Muscle layer of duodenum (tissue), 2 donors: ENCODE results near the gene PPP6R3.

ENCODE experiments used
- H3K27ac ChIP-seq: one replicate; pipeline ENCODE4 v1.7.0; 2013; ENCODE audit warnings: mild to moderate bottlenecking, low read length
- H3K27me3 ChIP-seq: one replicate; pipeline ENCODE4 v1.7.0; 2013; ENCODE audit warnings: low read depth, mild to moderate bottlenecking, control low read depth, low read length
- H3K36me3 ChIP-seq, 2 donors: one replicate each; pipeline ENCODE4 v1.7.0; 2013; ENCODE audit warnings: low read length in 2 of 2, control low read depth in 1 of 2, mild to moderate bottlenecking in 1 of 2; ENCODE audit not compliant: insufficient read depth in 2 of 2, control insufficient read depth in 1 of 2
- H3K4me1 ChIP-seq, 2 donors: one replicate each; pipeline ENCODE4 v1.7.0; 2013; ENCODE audit warnings: low read length in 2 of 2, mild to moderate bottlenecking in 2 of 2, control low read depth in 1 of 2, moderate library complexity in 1 of 2; ENCODE audit not compliant: insufficient read depth in 2 of 2, control insufficient read depth in 1 of 2
- H3K4me3 ChIP-seq, 2 donors: one replicate each; pipeline ENCODE4 v1.7.0; 2013; ENCODE audit warnings: low read length in 2 of 2, low read depth in 1 of 2, mild to moderate bottlenecking in 1 of 2
- H3K9me3 ChIP-seq, 2 donors: one replicate each; pipeline ENCODE4 v1.7.0; 2013; ENCODE audit warnings: low read length in 2 of 2, control low read depth in 1 of 2, mild to moderate bottlenecking in 1 of 2; ENCODE audit not compliant: control insufficient read depth in 1 of 2
- donor health status: healthy.

PPP6R3 gene

DNA sequence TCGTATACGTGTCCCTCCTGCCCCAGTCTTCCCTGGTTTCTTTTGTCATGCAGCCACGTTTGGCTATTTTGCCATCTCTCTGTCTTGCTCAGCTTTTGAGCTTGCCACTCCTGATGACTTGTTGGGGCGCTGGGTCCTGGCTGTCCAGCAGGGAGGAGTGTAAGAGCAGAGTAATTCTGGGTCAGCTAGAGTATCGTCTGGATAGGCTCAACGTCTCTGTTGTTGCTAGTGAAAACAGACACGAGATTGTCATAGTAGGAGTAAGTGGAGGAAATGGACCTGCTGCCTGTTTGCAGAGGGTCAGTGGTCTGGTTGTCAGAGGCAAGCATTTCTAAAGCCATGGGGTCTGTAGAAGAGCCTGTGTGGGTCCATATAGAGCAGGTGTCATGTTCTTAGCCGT lies 83.0 kb downstream of the PPP6R3 start:
- H3K27ac ChIP-seq, result no peak overlapping the region
- peaks cover 9 to 29% of the 10 kb centered on the region in 2 donors for H3K36me3 ChIP-seq
- no peaks in the 10 kb centered on the region for H3K9me3 ChIP-seq
- H3K4me3 ChIP-seq, result no peak overlapping the region
- peaks cover 7 to 40% of the 10 kb centered on the region in 2 donors for H3K4me1 ChIP-seq
- H3K27me3 ChIP-seq, result no peaks in the 10 kb centered on the region

DNA sequence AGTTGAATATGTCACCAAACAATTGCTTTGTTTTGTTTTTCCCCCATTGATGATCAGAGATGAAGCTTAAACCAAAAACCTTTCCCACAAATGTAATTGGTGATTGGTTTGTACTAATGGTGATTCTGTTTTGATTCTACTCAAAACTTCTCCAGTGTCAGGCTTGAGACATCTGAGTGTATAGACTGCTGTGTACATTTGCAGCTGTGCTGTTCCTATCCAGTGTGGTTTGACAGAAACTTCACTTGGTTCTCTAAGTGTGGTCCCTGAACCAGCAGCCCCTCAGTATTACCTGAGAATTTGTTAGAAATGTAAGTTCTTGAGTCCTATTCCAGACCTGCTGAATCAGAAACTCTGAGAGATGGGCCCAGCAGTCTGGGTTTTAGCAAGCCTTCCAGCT lies 84.8 kb downstream of the PPP6R3 start:
- peaks cover 4 to 18% of the 10 kb centered on the region in 2 donors for H3K36me3 ChIP-seq
- no peak overlapping the region for H3K27ac ChIP-seq
- H3K4me3 ChIP-seq, result no peak overlapping the region
- H3K27me3 ChIP-seq, result no peaks in the 10 kb centered on the region
- H3K4me1 ChIP-seq, result peaks cover 14 to 55% of the 10 kb centered on the region in 2 donors
- no peaks in the 10 kb centered on the region for H3K9me3 ChIP-seq

DNA sequence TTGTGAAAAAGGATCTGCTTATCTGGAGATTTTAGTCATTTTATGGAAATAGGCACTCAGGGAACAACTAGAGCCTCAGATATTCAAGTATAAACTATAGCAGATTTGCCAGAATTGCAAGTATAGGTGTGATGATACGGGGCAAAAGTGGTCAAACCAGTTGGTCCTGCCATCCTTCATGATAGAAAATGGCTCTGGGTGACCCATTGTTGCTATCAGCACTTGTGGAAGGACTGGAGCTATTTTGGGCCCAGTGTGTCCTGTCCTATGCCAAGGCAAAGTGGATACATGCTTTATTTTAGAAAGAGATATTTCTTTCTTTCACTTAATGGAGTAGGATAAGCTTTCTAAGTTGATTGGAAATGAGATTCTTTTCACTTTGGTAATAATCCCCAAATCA lies 85.2 kb downstream of the PPP6R3 start:
- Histone ChIP-seq H3K36me3 (peaks cover 4 to 18% of the 10 kb centered on the region in 2 donors), H3K9me3 (no peaks in the 10 kb centered on the region), H3K4me1 (peaks cover 14 to 59% of the 10 kb centered on the region in 2 donors), H3K27ac (no peak overlapping the region), H3K27me3 (no peaks in the 10 kb centered on the region), H3K4me3 (no peak overlapping the region)

DNA sequence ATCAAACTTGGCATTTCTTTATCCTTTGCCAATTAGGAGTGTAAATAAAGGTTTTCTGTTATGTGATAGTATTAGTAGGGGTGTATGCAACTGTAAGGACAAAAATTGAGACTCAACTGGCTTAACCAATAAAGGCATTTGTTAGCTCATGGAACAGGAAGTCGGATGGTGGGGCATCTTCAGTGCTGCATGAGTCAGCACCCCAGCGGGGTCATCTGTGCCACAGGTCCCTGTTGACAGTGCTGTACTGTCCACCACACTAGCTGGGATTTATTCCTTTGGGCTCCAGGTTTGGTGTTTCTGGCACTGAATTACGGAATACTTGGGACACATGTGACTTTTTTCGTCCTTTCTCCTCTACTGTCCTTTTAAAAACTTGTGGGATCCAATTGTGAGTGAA lies 86.0 kb downstream of the PPP6R3 start:
- H3K9me3 ChIP-seq, result no peaks in the 10 kb centered on the region
- H3K36me3 ChIP-seq, result peaks cover 8 to 16% of the 10 kb centered on the region in 2 donors
- no peak overlapping the region for H3K4me3 ChIP-seq
- peaks cover 14 to 64% of the 10 kb centered on the region in 2 donors for H3K4me1 ChIP-seq
- H3K27me3 ChIP-seq, result no peaks in the 10 kb centered on the region
- no peak overlapping the region for H3K27ac ChIP-seq

DNA sequence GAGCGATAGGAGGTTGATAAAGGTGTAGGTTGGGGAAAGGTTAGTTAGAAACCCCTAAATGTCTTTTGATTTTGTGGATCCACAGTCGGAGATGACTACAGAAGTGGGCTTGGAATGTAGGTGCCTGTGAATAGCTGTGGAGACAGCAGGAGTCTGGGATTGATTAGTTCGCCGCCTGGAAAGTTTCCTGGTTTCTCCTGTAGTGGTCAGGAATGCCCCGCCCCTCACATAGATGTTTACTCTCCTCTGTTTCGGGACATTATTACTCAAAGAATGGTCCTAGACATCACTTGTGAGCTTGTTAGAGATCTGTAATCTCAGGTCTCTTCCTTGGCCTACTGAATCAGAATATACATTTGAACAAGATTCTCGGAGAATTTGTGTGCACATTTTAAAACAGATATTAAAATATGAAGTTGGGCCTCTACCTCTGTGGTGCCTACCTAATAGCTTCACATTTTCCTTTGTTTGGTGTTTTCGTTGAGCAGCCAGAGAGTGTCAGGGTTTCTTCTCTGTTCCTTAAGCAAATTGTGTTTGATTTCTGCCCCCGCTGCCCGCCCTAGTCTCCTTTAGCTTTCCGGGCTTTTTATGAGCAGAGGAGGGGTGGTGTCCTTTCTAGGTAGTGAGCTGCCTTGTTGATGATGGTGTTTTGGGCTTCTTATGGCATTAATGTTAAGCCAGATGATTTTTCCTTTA lies 89.4 kb downstream of the PPP6R3 start:
- Histone ChIP-seq H3K4me3 (no peak overlapping the region), H3K36me3 (peaks cover 29 to 36% of the 10 kb centered on the region in 2 donors), H3K27ac (peak overlapping the region; percentile 9), H3K27me3 (no peaks in the 10 kb centered on the region), H3K9me3 (no peaks in the 10 kb centered on the region), H3K4me1 (peaks cover 7 to 41% of the 10 kb centered on the region in 2 donors)

DNA sequence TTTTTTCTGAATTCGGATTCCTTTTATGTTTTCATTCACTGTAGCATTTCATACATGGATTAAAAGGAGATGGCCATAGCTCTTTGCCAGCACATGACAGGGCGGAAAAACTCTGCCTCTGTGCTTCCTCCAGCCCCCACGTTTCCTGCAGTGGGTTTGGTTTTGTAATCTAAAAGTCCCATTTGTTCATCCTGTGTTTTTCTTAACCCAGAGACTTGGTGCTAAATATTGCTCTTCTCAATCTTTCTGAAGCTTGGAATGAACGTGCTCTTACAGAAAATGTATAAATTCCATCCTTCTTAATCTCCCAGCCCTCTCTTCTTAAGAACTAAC lies 89.9 kb downstream of the PPP6R3 start:
- peak overlapping the region; percentile 9 for H3K27ac ChIP-seq
- H3K36me3 ChIP-seq, result peaks cover 29 to 37% of the 10 kb centered on the region in 2 donors
- H3K4me3 ChIP-seq, result no peak overlapping the region
- no peaks in the 10 kb centered on the region for H3K27me3 ChIP-seq
- H3K9me3 ChIP-seq, result no peaks in the 10 kb centered on the region
- H3K4me1 ChIP-seq, result peaks cover 7 to 39% of the 10 kb centered on the region in 2 donors

DNA sequence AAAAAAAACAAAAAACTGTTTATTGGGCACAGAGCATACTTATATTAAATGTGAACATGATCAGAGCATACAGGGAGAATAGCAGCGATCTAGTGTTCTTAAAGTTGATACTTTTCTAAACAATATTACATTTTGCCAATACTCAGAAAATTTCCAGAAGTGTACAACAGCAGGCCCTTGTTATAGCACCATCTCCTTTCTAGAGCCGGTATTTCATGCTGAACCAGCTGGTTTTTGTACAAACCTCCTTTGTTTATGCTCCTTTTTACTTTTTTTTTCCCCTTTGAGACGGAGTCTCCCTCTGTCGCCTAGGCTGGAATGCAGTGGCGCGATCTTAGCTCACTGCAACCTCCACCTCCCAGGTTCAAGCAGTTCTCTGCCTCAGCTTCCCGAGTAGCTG lies 90.7 kb downstream of the PPP6R3 start:
- peaks cover 24 to 37% of the 10 kb centered on the region in 2 donors for H3K36me3 ChIP-seq

DNA sequence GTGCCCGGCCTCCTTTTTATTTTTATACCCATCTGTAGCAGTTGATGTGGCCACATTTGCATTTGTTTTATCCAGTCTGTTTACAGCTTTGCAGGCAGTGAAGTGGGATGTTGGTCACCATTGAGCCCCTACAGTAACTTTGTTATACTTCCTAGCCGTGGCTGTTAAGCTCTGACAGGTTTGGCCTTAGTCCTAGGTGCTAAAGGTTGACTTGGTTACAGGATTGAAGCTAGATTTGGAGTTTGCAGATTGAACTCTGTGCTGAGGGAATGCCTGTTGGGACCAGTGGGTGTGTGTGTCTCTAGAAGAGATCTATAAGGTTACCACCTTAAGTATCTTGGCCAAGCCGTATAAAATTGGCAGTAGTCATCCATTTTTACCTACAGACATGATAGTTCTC lies 91.2 kb downstream of the PPP6R3 start:
- H3K36me3 ChIP-seq, result peaks cover 26 to 39% of the 10 kb centered on the region in 2 donors
- no peak overlapping the region for H3K4me3 ChIP-seq
- no peak overlapping the region for H3K27ac ChIP-seq
- H3K9me3 ChIP-seq, result no peaks in the 10 kb centered on the region
- H3K27me3 ChIP-seq, result no peaks in the 10 kb centered on the region
- peaks cover 7 to 26% of the 10 kb centered on the region in 2 donors for H3K4me1 ChIP-seq

More for the DNA sequence above, 90.7 kb downstream of the PPP6R3 start:
- Histone ChIP-seq H3K27me3 (no peaks in the 10 kb centered on the region), H3K4me3 (no peak overlapping the region), H3K9me3 (no peaks in the 10 kb centered on the region), H3K4me1 (peaks cover 7 to 31% of the 10 kb centered on the region in 2 donors), H3K27ac (no peak overlapping the region)

DNA sequence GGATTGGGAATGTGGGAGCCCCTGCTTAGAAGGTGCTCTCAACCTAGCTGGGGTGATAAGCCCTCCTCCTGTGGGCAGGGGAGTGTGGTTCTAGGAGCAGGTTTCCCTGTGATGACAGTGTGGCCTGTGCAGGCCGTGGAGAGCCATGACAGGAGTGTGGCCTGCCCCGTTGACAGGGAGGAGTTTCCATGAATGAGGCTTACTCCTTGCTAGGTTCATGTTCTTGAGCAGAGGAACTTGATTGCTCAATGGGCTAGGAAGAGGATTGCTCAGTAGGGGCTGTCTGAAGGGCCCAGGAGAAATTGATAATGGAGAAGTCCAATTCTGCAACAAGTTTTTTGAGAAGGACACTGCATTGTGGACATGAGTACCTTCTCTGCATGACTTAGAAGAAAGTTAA lies 92.0 kb downstream of the PPP6R3 start:
- peaks cover 29 to 40% of the 10 kb centered on the region in 2 donors for H3K36me3 ChIP-seq
- no peak overlapping the region for H3K27ac ChIP-seq
- no peak overlapping the region for H3K4me3 ChIP-seq
- no peaks in the 10 kb centered on the region for H3K27me3 ChIP-seq
- H3K4me1 ChIP-seq, result peaks cover 7 to 26% of the 10 kb centered on the region in 2 donors
- H3K9me3 ChIP-seq, result no peaks in the 10 kb centered on the region

DNA sequence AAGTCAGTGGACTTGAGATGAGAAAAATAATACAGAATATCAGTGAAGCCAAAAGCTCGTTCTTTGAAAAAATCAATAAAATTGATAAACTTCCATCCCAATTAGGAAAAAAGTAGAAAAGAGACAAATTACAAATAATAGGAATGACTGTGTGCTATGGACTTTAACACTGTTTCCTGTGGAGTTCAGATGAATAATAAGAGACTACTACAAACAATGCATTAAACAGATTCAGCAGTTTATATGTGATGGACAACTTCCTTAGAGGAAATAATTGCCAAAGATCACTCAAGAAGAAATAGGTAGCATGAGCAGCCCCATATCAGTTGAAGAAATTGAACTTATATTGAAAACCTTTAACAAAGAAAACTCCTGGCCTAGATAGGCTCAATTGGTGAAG lies 99.7 kb downstream of the PPP6R3 start:
- no peak overlapping the region for H3K4me3 ChIP-seq
- no peak overlapping the region for H3K27ac ChIP-seq
- H3K27me3 ChIP-seq, result no peaks in the 10 kb centered on the region
- peaks cover 26 to 31% of the 10 kb centered on the region in 2 donors for H3K36me3 ChIP-seq
- no peaks in the 10 kb centered on the region for H3K4me1 ChIP-seq
- H3K9me3 ChIP-seq, result no peaks in the 10 kb centered on the region

DNA sequence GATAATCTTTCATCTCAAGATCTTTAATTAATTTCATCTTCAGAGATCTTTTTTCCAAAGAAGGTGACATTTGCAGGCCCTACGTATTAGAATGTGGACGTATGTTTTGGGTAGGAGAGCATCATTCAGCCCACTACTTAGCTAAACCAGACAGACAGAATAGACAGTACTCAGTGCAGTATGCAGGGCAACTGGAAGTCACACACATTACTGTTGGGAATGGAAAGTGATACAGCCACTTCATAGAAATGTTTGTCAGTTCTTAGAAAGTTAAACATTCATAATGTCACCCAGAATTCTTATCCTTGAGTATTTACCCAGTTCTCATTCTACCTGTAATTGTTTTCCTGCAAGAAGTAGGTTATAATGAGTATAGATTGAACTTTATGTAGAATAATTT lies 102.9 kb downstream of the PPP6R3 start:
- H3K27me3 ChIP-seq, result no peaks in the 10 kb centered on the region
- no peak overlapping the region for H3K4me3 ChIP-seq
- H3K9me3 ChIP-seq, result no peaks in the 10 kb centered on the region
- H3K4me1 ChIP-seq, result no peaks in the 10 kb centered on the region
- no peak overlapping the region for H3K27ac ChIP-seq
- peaks cover 43 to 48% of the 10 kb centered on the region in 2 donors for H3K36me3 ChIP-seq

DNA sequence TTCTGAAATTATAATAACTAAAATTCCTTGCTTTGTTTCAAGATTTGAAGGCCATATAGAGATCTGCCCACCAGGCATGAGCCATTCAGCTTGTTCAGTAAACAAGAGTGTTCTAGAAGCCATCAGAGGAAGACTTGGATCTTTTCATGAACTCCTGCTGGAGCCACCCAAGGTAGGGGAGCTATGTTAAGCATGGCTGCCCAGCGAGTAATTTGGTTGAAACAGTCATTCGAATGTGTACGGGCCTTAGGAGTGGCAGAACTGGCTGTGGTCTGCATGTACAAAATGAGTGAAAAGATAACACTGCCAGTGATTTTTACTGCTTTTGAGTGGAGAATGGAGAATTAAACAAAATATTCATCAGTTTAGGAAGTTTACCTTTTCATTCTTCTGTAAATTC lies 103.7 kb downstream of the PPP6R3 start:
- Histone ChIP-seq H3K36me3 (peaks cover 39 to 44% of the 10 kb centered on the region in 2 donors), H3K9me3 (no peaks in the 10 kb centered on the region), H3K4me3 (no peak overlapping the region), H3K27me3 (no peaks in the 10 kb centered on the region), H3K4me1 (no peaks in the 10 kb centered on the region), H3K27ac (no peak overlapping the region)
